Left kidney (tissue), 2 donors: Measurements from ENCODE around the gene PHOX2B. TPM values are rescaled to one million over a fixed set of nuclear protein-coding genes. Genes with fewer than 3 reads are reported as not detected.
"Not testable (repeated sequence)": the region's sequence is repeated elsewhere in the genome, so short reads cannot be mapped to it uniquely, and the experiment has no call there.

Source experiments
- DNase-seq: peaks from one replicate; pipeline ENCODE4 v3.0.0-alpha.2; 2013
- polyA plus RNA-seq: library from polyadenylated mRNA; unstranded; fragments of 120-200 nt; gene quantifications from one replicate; pipeline ENCODE4 v1.2.1, GENCODE V29; 2013; ENCODE audit not compliant: insufficient read length

The PHOX2B gene
- polyA plus RNA-seq, 1 donor: 0.10 TPM

GRCh38 chr4:41748074-41748570 is 403 bp downstream of the PHOX2B start:
- DNase-seq: no peak

DNA sequence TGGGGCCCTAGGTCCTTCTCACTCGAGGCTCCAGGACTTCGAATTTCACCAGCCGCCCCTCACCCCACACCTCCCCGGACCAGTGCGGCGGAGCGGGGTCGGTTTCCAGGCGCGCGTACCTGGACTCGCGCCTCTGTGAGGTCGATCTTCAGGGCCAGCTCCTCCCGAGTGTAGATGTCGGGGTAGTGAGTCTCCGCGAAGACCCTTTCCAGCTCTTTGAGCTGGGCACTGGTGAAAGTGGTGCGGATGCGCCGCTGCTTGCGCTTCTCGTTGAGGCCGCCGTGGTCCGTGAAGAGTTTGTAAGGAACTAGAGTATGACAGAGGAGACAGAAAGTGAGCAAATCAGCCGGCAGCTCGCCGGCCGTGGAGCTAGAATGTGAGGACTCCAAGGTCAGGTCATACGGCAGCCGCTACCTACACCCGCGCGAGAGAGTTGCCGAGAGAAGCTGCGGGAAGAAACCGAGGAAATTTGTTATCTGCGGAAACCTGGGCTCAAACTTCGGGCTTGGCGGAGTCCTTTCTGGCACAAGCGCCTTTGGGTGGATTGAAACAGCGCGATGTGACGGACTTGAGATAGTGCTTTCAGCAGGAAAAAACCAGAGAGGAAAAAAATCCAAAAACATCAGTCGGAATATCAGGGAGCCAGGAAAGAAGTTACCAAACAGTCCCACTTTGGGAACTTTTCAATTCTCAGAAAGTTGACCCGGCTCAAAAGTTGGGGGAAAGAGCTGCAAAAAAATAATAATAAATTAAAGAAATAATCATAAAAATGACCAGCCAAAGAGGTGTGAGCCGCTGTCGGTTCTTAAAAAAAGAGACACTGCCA is 1.1 kb downstream of the PHOX2B start:
- DNase-seq: no peak

DNA sequence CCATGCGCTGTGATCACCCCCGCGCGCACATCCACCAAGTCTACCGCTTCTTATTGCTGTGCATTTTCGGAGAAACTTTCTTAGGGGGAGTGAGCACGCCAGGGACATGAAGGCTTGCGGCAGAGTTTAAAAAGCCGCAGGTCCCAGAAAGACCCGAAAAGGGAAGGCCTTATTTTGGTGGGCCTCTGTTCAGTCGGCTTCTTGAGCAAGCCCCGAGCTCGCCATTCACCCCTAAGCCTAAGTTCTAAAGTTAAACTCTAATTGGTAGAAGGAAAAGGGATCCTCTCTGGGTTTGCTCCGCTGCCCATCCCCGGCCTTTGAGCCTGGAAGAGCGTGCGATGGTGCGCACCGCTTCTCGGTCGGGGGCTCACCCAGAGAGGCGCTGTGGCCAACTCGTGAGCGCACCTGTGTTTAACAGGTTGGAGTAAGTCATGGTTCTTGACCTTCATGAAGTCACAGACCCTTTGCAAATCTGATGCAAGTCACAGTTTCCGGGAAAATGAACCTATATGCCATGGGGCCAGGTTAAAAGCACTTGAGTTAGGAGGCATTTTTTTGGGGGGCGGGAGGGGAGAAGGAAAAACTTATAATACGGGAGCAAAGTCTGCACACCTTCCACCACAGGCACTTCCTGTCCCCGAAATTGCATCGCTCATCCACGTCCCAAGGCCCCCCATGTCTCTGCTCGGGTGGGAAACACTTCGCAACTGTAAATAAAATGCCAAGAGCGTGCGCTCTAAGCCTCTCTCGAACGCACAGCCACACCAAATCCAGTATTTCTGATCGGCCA is 1.9 kb downstream of the PHOX2B start:
- no peak for DNase-seq

DNA sequence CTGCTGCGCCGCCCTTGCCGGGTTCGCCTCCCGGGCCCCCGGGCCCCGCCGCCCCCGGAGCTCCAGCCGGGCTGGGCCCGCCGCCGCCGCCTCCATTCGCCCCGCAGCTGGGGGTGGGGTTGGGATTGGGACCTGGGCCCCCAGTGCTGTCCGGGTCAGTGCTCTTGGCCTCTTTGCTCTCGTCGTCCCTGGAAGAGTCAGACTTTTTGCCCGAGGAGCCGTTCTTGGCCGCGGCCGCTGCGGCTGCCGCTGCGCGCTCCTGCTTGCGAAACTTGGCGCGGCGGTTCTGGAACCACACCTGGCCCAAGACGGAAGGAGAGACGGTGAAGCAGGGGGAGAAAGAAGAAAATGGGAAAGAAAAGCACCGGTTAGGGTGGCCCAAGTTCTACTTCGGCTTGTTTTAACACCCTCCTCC is 2.5 kb downstream of the PHOX2B start:
- DNase-seq: no peak

- no peak for DNase-seq
Observed at GRCh38 chr4:41745292-41746024, 3.1 kb downstream of the PHOX2B start.

DNA sequence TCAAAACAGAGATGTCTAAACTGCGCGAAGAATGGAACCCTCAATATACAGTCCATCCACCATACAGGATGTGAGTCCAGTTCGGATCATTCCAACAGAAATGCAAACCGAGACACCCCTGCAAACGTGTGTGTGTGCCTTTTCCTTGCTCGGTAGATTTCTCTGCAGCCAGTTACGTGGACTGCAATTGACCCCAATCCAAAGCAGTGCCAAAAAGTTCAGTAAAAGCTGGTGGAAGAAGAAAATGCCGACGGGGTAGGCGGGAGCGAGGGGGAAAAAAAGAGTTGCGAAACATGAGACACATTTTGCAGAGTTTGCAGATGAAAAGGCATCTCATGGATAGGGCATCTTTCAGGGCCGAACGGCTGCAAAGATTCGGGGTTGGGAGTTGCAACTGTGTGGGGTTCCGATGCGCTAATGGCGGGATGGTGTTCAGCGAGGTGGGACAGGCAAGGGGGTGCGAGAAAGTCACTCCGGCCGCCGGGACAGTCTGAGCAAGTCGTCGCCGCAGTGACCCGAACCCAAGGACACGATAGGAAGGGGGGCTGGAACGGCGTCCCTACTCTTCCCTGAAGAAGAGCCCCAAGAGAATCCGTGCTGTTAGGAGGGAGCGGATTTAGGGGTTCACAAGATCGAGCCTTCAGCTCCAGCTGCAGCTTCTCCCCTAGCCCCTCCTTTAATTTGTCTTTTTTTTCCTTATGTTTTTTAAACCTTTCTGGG is 3.8 kb downstream of the PHOX2B start:
- DNase-seq: no peak

- DNase-seq: no peak
Observed at GRCh38 chr4:41741354-41741753, 7.2 kb downstream of the PHOX2B start.

GRCh38 chr4:41737491-41737890 is 11.0 kb downstream of the PHOX2B start:
- DNase-seq: not testable (repeated sequence)

- no peak for DNase-seq
Observed at GRCh38 chr4:41734371-41734770, 14.2 kb downstream of the PHOX2B start.

- no peak for DNase-seq
Observed at GRCh38 chr4:41731569-41732126, 16.9 kb downstream of the PHOX2B start.

DNA sequence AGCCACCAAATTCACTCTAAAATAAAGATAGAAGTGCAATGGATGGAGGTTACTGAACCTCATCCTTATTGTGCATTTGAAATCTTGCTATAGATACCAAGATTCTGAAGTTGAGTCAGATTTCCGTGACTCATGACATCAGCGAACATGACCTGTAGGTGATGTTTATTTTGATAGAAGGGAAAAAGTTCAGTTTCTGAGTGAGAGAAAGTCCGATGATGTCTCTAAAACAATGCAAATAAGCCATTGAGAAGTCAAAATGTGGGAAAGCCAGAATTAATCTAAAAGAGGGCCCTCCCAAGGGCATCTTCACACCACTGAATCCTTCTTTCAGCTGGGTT is 20.0 kb downstream of the PHOX2B start:
- no peak for DNase-seq

- DNase-seq: no peak
Observed at GRCh38 chr4:41727861-41728572, 20.5 kb downstream of the PHOX2B start.

GRCh38 chr4:41725254-41725653 is 23.3 kb downstream of the PHOX2B start:
- DNase-seq: no peak

GRCh38 chr4:41723286-41723685 is 25.2 kb downstream of the PHOX2B start:
- DNase-seq: no peak

GRCh38 chr4:41722181-41722580 is 26.3 kb downstream of the PHOX2B start:
- no peak for DNase-seq

- no peak for DNase-seq
Observed at GRCh38 chr4:41719417-41719816, 29.1 kb downstream of the PHOX2B start.

- no peak for DNase-seq
Observed at GRCh38 chr4:41718907-41719306, 29.6 kb downstream of the PHOX2B start.

DNA sequence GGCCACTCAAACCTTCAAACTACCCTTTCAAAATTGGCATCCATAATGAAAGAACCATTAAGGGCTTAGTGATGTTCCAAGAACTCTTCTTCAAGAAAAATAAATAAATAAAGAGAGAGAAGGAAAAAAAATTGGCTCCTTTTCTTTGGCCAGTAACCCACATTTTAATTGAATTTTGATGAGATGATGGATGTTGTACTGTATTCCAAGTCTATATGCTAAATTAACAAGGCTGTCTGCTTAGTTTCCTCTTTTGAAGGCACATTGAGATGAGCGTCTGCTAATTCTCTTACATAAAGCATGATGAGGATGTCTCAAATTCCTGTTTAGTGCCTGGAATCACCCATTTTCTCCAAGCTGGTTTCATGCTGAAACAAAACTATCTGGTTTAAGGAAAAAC is 33.4 kb downstream of the PHOX2B start:
- no peak for DNase-seq

DNA sequence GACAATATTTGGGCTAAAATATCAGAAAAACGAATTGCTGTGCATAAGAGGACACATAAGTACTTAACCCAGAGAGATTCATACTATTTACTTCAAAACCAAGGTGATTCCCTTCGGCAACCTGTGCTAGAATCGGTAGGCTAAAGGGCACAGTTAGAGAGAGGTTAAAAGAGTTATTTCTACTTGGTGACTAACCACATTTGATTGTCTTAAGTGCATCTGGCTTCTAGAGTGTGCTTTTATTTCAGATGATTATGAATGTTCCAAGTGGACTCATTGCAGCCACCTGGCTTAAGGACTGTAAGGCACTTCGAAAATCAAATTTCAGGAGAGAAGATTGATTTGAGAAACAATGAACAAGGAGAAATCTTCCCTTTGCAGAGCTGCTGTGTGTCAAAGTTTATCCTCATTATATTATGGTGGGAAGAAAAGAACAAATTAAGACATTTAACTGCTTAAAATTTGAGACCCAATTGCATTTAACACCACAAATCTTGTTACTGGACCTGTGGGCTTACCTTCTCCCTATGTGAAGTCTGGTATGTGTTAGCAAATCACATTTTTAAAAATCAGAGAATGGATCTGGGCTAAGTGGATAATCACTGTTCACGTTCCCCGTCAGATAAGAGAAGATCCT is 34.0 kb downstream of the PHOX2B start:
- DNase-seq: no peak

DNA sequence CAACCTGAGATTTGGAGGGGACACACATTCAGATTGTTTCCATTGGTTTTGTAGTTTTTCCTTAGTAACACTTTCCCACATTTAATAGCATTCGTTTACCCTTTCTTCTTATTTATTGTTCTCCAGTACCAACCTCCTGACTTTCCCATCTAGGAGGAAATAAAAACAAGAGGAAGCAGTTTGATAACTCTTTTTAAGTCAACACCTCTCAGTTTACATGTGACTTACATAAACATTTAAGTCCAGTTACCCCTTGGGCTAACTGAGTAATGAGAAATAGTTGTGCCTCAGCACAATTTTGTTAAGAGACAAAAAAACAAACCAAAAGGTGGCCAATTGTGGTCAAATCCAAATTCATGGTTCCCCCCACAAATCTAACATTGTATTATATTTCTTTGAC is 34.8 kb downstream of the PHOX2B start:
- no peak for DNase-seq
